Eye (tissue), 1 donor: ENCODE data around the gene NGEF.

Experiments used
- DNase-seq: peaks from one replicate; pipeline ENCODE4 v3.0.0-alpha.2; 2015

Gene NGEF

GRCh38 chr2:233041722-233042323 is 28.8 kb upstream of the NGEF start:
- no peak for DNase-seq

GRCh38 chr2:233040571-233040970 is 27.5 kb upstream of the NGEF start:
- no peak for DNase-seq

- DNase-seq = no peak
These were observed 26.9 kb upstream of the NGEF start for GRCh38 chr2:233039846-233040530.

- DNase-seq = no peak
These were observed 26.3 kb upstream of the NGEF start for GRCh38 chr2:233039212-233039845.

GRCh38 chr2:233037078-233037477 is 24.0 kb upstream of the NGEF start:
- DNase-seq = no peak

- no peak for DNase-seq
These were observed 23.2 kb upstream of the NGEF start for GRCh38 chr2:233036162-233036838.

GRCh38 chr2:233035426-233036161 is 22.5 kb upstream of the NGEF start:
- no peak for DNase-seq

GRCh38 chr2:233034091-233034882 is 21.2 kb upstream of the NGEF start:
- no peak for DNase-seq

GRCh38 chr2:233033672-233034071 is 20.6 kb upstream of the NGEF start:
- DNase-seq = no peak

GRCh38 chr2:233032551-233033320 is 19.7 kb upstream of the NGEF start, which contains the start of gene NEU2:
TSS of gene NEU2 (plus strand) at chr2:233032672. CDS start at chr2:233032672, 0 bp downstream.
- peak; percentile 44 for DNase-seq

- no peak for DNase-seq
These were observed 18.8 kb upstream of the NGEF start for GRCh38 chr2:233031556-233032500.

GRCh38 chr2:233029321-233029720 is 16.3 kb upstream of the NGEF start:
- no peak for DNase-seq

GRCh38 chr2:233026198-233026813 is 13.2 kb upstream of the NGEF start:
- DNase-seq = no peak

- no peak for DNase-seq
These were observed 12.7 kb upstream of the NGEF start for GRCh38 chr2:233025706-233026105.

- no peak for DNase-seq
These were observed 10.8 kb upstream of the NGEF start for GRCh38 chr2:233023761-233024410.

GRCh38 chr2:233023007-233023760 is 10.1 kb upstream of the NGEF start:
- DNase-seq = no peak

GRCh38 chr2:233022561-233022960 is 9.5 kb upstream of the NGEF start:
- no peak for DNase-seq

GRCh38 chr2:233021771-233022170 is 8.7 kb upstream of the NGEF start:
- DNase-seq = no peak
